GM12878 (cell line): Measurements from ENCODE around the gene LMBR1. TPM values are rescaled to one million over a fixed set of nuclear protein-coding genes. Genes with fewer than 3 reads are reported as not detected.

Experiments
- ASH2L ChIP-seq: fragments of 300-600, 200-600 bp; sonication (generic); IDR thresholded peaks from 2 replicates; pipeline ENCODE4 v1.6.1; 2017; ENCODE audit warnings: low read depth, mild to moderate bottlenecking, borderline replicate concordance
- EGR1 ChIP-seq, 2 experiments: IDR thresholded peaks; 1 replicate in 1 of 2; 2 replicates in 1 of 2; pipeline ENCODE4 v1.6.1; 2011 to 2012; ENCODE audit warnings: low read depth in 2 of 2, low read length in 2 of 2, borderline replicate concordance in 1 of 2, mild to moderate bottlenecking in 1 of 2, moderate library complexity in 1 of 2
- GATAD2B ChIP-seq: fragments of 450-650 bp; conservative IDR thresholded peaks from 2 replicates; pipeline ENCODE4 v1.6.1; 2017; ENCODE audit warnings: low read depth, mild to moderate bottlenecking, moderate library complexity
- RB1 ChIP-seq: fragments of 450-650 bp; formaldehyde crosslinking; IDR thresholded peaks from 2 replicates; pipeline ENCODE4 v1.6.1; 2017; ENCODE audit warnings: mild to moderate bottlenecking, borderline replicate concordance
- SMC3 ChIP-seq: IDR thresholded peaks from 2 replicates; pipeline ENCODE4 v1.6.1; 2011; ENCODE audit warnings: low read length, improper control_type of control experiment, borderline replicate concordance
- SPI1 ChIP-seq: IDR thresholded peaks from 2 replicates; pipeline ENCODE4 v1.6.1; 2011; ENCODE audit warnings: low read depth, mild to moderate bottlenecking, low read length, moderate library complexity, borderline replicate concordance; ENCODE audit not compliant: insufficient read depth
- SREBF2 ChIP-seq: IDR thresholded peaks from 2 replicates; pipeline ENCODE4 v1.6.1; 2012; ENCODE audit warnings: mild to moderate bottlenecking, low read length
- ZBED1 ChIP-seq: IDR thresholded peaks from 2 replicates; pipeline ENCODE4 v1.6.1; 2016; ENCODE audit warnings: borderline replicate concordance
- polyA plus RNA-seq, 11 experiments: library from polyadenylated mRNA; depleted of rRNA in 4 of 11; unstranded in 6 of 11; stranded (reverse) in 5 of 11; fragments of >200 nt; fragmentation: Nextera tagmentation in 4 of 11; fragmentation: Illumina TruSeq in 1 of 11; extraction: Ambion mirVana in 4 of 11; extraction: Trizol in 1 of 11; gene quantifications; 1 replicate in 1 of 11; 2 replicates in 10 of 11; pipeline versions ENCODE4 v1.2.1 to v1.2.3, GENCODE V29; 2011 to 2016; ENCODE audit warnings: inconsistent platforms in 2 of 11, missing spikeins in 2 of 11, low read depth in 1 of 11
- total RNA-seq, 4 experiments: library from RNA; depleted of rRNA in 3 of 4; stranded (reverse); fragments of >200 nt in 3 of 4; fragmentation: Illumina TruSeq in 1 of 4; extraction: Trizol in 1 of 4; gene quantifications; 2 replicates each; pipeline versions ENCODE4 v1.2.1 to v1.2.3, GENCODE V29; 2013 to 2021
- TF ChIP-seq, protein P1 (sequence below): fragments of 450-650 bp; conservative IDR thresholded peaks from 2 replicates; pipeline ENCODE4 v1.6.1; 2017; ENCODE audit warnings: mild to moderate bottlenecking, moderate library complexity
- TF ChIP-seq, protein P2 (sequence below): fragments of 150-350 bp; IDR thresholded peaks from 2 replicates; pipeline ENCODE4 v1.6.1; 2016; ENCODE audit warnings: low read depth, low read length

LMBR1 gene
- total and polyA plus RNA-seq, 10 of the 15 experiments (the other 5 are each of a cell fraction or from before 2014, with no cell fraction given) = 4.0 to 63.5 (median 28.8) TPM

DNA sequence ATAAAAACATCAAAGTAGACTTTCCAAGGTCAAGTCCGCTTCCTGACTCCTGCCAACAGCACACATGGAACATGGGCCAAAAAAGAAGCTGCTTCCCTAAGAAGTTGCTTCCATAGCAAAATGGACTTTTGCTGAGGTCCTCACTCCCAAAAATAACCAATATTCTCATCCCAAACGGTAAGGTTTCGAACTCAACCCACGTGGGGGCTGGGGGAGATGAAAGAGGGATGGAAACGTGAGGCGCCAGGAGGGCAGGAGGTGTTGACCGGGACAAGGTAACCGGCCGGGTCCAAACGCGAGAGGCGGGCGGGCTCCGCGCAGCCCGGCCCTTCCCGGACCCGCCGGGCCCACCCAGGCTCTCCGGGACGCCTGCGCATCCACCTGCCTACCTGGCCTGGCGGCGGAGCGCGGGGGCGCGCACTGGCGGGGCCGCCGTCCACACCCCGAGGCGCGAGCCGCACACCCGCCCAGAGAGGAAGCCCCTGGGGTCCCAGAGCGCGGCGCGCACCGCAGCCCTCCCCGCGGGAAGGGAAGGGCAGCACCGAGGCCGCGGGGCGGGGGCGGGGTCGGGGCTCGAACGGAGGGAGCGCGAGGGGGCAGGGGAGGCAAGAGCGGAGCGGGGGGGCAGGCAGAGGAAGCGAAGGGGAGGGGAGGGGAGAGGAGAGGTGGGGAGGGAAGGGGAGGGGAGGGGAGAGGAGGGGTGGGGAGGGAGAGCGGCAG is 742 bp downstream of the LMBR1 start (continued):
- TF ChIP-seq, protein P1, sequence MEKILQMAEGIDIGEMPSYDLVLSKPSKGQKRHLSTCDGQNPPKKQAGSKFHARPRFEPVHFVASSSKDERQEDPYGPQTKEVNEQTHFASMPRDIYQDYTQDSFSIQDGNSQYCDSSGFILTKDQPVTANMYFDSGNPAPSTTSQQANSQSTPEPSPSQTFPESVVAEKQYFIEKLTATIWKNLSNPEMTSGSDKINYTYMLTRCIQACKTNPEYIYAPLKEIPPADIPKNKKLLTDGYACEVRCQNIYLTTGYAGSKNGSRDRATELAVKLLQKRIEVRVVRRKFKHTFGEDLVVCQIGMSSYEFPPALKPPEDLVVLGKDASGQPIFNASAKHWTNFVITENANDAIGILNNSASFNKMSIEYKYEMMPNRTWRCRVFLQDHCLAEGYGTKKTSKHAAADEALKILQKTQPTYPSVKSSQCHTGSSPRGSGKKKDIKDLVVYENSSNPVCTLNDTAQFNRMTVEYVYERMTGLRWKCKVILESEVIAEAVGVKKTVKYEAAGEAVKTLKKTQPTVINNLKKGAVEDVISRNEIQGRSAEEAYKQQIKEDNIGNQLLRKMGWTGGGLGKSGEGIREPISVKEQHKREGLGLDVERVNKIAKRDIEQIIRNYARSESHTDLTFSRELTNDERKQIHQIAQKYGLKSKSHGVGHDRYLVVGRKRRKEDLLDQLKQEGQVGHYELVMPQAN = peak; percentile 60; the same call in 1 of the 2 replicates
- TF ChIP-seq EGR1 (IDR thresholded peaks at IDR 0.05; ENCODE audit: borderline replicate concordance in 1 of 2, low read depth in 2 of 2, low read length in 2 of 2) (peak in 1 of 2 experiments; percentile 52; a peak in 1 of 3 replicates), RB1 (peak; percentile 37; the same call in 1 of the 2 replicates), GATAD2B (peak; percentile 28; the same call in 1 of the 2 replicates), ZBED1 (no peak), ASH2L (peak; percentile 50; the same call in 1 of the 2 replicates), SMC3 (no peak), SREBF2 (no peak), SPI1 (peak; percentile 16; the same call in 1 of the 2 replicates)
- TF ChIP-seq, protein P2, sequence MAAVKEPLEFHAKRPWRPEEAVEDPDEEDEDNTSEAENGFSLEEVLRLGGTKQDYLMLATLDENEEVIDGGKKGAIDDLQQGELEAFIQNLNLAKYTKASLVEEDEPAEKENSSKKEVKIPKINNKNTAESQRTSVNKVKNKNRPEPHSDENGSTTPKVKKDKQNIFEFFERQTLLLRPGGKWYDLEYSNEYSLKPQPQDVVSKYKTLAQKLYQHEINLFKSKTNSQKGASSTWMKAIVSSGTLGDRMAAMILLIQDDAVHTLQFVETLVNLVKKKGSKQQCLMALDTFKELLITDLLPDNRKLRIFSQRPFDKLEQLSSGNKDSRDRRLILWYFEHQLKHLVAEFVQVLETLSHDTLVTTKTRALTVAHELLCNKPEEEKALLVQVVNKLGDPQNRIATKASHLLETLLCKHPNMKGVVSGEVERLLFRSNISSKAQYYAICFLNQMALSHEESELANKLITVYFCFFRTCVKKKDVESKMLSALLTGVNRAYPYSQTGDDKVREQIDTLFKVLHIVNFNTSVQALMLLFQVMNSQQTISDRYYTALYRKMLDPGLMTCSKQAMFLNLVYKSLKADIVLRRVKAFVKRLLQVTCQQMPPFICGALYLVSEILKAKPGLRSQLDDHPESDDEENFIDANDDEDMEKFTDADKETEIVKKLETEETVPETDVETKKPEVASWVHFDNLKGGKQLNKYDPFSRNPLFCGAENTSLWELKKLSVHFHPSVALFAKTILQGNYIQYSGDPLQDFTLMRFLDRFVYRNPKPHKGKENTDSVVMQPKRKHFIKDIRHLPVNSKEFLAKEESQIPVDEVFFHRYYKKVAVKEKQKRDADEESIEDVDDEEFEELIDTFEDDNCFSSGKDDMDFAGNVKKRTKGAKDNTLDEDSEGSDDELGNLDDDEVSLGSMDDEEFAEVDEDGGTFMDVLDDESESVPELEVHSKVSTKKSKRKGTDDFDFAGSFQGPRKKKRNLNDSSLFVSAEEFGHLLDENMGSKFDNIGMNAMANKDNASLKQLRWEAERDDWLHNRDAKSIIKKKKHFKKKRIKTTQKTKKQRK = no peak
- TF ChIP-seq, all 136 proteins: peak for 12
